ENCODE data around the gene ELK1. TPM values are rescaled to one million over a fixed set of nuclear protein-coding genes. Genes with fewer than 3 reads are reported as not detected.

Gene ELK1
- total RNA-seq, 4 donors from 2014 or later: 18.2 to 34.2 (median 25.6) TPM

DNA sequence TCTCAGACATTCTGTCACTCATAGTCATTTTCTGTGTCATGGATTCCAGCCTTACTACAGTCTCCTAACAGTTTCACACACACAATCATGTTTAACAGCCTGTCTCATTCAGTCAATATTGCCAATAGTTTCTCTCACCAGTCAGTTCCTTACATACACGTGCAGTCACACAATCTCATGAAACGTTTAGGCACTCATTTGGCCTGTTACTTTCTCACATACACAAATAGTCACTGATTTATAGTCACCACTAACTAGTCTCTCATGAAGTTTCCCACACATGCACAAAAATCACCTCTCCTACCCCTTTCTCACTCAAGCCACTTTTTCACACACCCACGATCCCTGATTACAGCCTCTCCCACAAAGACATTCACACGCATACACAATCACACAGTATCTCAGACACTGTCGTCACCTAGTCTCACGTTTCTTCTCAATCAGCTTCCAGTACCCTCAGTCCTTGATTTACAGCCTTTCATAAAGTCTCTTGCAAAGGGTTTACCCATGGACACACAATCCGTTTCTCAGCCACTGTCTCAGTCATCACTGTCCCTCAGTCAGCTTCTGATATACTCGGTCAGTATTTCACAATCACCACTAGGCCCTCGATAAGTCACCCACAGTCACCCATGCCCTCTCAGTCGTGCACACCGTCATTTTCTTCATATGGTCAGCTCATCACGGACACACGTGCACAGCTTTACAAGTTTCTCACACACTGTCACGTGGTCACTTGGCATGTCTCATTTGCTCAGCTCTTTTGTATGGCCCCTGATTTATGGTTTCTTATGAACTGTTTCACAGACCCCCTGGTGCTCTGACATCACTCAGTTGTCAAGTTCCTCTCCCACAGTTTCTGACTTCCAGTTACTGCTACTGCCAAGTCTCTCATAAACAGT is 16.4 kb downstream of the ELK1 start:
- no peak overlapping the region for H3K27ac ChIP-seq
- H3K4me1 ChIP-seq: no peaks in the 10 kb centered on the region
- TF ChIP-seq, protein P1, sequence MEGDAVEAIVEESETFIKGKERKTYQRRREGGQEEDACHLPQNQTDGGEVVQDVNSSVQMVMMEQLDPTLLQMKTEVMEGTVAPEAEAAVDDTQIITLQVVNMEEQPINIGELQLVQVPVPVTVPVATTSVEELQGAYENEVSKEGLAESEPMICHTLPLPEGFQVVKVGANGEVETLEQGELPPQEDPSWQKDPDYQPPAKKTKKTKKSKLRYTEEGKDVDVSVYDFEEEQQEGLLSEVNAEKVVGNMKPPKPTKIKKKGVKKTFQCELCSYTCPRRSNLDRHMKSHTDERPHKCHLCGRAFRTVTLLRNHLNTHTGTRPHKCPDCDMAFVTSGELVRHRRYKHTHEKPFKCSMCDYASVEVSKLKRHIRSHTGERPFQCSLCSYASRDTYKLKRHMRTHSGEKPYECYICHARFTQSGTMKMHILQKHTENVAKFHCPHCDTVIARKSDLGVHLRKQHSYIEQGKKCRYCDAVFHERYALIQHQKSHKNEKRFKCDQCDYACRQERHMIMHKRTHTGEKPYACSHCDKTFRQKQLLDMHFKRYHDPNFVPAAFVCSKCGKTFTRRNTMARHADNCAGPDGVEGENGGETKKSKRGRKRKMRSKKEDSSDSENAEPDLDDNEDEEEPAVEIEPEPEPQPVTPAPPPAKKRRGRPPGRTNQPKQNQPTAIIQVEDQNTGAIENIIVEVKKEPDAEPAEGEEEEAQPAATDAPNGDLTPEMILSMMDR (IDR thresholded peaks at IDR 0.05): no peak
- TF ChIP-seq POLR2A (IDR thresholded peaks at IDR 0.05): no peak
- DNase-seq: no peak
- no peak overlapping the region for H3K4me3 ChIP-seq
- intact Hi-C loops (cut with DNase I; ENCODE audit: low total_unique reads): no loop called here
- H3K9me3 ChIP-seq: no peaks in the 10 kb centered on the region
- no peaks in the 10 kb centered on the region for H3K27me3 ChIP-seq
- no peaks in the 10 kb centered on the region for H3K36me3 ChIP-seq

DNA sequence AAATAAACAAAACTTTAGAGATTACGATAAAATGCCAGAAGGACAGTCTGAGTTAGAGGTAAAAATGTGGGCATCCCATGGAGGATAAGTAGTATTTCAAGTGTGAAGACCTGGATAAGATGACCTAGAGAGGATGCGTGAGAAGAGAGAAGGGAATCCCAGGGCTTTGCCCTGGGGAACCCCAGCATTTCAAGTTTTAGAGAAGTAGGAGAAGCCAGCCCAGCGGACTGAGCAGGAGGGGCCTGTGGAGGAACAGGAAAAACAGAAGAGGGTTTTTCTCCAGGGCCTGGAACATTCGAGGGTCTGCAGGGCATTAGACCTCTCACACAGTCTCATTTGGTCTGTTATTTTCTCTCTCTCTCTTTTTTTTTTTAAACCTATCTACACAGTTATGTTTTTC is 17.7 kb downstream of the ELK1 start:
- Histone ChIP-seq H3K4me1 (no peaks in the 10 kb centered on the region), H3K27ac (no peak overlapping the region), H3K36me3 (no peaks in the 10 kb centered on the region), H3K9me3 (no peaks in the 10 kb centered on the region), H3K27me3 (no peaks in the 10 kb centered on the region), H3K4me3 (no peak overlapping the region)
- no peak for DNase-seq
- TF ChIP-seq, protein P1 (IDR thresholded peaks at IDR 0.05): no peak
- no peak for TF ChIP-seq POLR2A (IDR thresholded peaks at IDR 0.05)
- intact Hi-C loops (cut with DNase I; ENCODE audit: low total_unique reads): no loop called here

DNA sequence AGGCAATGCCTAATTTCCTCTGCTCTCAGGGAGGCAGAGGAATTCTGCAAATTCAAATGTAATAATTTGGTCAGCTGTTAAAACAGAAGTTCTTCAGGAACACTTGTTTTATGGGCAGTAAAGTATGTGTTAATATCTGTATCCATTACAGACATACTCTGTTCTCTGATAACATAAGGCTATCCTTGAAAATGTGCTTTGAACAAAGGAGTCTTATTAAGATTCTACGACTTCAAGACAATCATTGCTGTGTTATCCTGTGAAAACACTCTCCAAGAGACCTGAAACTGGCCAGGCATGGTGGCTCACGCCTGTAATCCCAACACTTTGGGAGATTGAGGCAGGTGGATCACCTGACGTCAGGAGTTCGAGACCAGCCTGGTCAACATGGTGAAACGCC is 18.7 kb downstream of the ELK1 start:
- intact Hi-C loops (cut with DNase I; ENCODE audit: low total_unique reads): no loop called here
- Histone ChIP-seq H3K9me3 (no peaks in the 10 kb centered on the region), H3K27ac (no peak overlapping the region), H3K4me3 (no peak overlapping the region), H3K27me3 (no peaks in the 10 kb centered on the region), H3K36me3 (no peaks in the 10 kb centered on the region), H3K4me1 (no peaks in the 10 kb centered on the region)
- DNase-seq: no peak
- TF ChIP-seq POLR2A (IDR thresholded peaks at IDR 0.05): no peak
- TF ChIP-seq, protein P1 (IDR thresholded peaks at IDR 0.05): no peak

DNA sequence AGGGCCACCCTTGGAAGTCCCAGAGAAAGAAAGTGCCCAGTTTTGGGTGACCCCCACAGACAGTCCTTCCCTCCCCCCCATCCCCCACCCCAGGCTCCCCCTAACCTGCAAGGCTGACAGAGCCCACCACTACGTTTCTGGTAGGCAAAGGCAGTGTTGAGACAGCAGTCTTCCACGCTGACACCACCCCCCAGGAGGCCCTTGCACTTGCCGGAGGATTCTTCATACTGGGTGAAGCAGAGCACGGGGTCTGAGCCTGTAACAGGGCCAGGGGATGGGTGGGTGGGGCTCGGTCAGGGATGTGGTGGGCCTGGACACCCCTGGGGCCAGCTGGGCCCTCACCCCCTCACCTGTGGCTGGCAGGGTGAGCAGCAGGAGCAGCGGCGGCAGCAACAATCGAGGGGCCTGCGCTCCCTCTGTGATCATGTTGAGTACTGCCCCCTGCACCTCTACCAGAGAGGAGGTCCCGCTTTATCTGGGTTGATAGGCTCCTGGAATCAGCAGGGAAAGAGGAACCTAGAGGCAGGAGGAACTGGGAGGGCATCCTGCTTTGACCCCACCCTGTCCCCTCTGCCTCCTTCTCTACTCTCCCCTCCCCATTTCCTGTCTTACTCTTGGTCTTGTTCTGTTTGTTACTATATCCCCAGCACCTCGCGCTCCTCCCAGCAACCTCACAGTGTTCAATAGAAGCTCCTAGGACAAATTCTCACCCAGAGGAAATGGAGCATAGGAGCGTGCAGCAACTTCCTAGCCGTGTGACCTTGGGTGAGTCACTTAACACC is 20.8 kb downstream of the ELK1 start, which contains the start of gene CFP:
Gene CFP, minus strand, starts transcription at position 512 of the 782 bp plus-strand sequence. Its CDS starts 86 bp downstream, at position 426.
- no peak within 1 kb of the TSS for H3K4me3 ChIP-seq
- H3K27me3 ChIP-seq: no peaks in the 10 kb centered on the region
- intact Hi-C loops (cut with DNase I; ENCODE audit: low total_unique reads): no loop called here
- H3K4me1 ChIP-seq: no peaks in the 10 kb centered on the region
- H3K27ac ChIP-seq: no peak within 1 kb of the TSS
- no peaks in the 10 kb centered on the region for H3K9me3 ChIP-seq
- DNase-seq: no peak
- no peak for TF ChIP-seq POLR2A (IDR thresholded peaks at IDR 0.05)
- TF ChIP-seq, protein P1 (IDR thresholded peaks at IDR 0.05): no peak
- no peaks in the 10 kb centered on the region for H3K36me3 ChIP-seq

GRCh38 chrX:47628982-47629381 is 21.4 kb downstream of the ELK1 start:
- TF ChIP-seq, protein P1 (IDR thresholded peaks at IDR 0.05): no peak
- no peak for TF ChIP-seq POLR2A (IDR thresholded peaks at IDR 0.05)
- Histone ChIP-seq H3K9me3 (no peaks in the 10 kb centered on the region), H3K36me3 (no peaks in the 10 kb centered on the region), H3K4me1 (no peaks in the 10 kb centered on the region), H3K4me3 (no peak overlapping the region), H3K27me3 (no peaks in the 10 kb centered on the region), H3K27ac (no peak overlapping the region)
- intact Hi-C loops (cut with DNase I; ENCODE audit: low total_unique reads): no loop called here
- DNase-seq: no peak
